ENCODE data around the gene FN3K.

FN3K gene

GRCh38 chr17:82703935-82704865 lies 31.2 kb upstream of the FN3K start:
- H3K4me3 ChIP-seq (ENCODE audit: low read depth, low read length): no peak overlapping the region
- TF ChIP-seq, protein P1, sequence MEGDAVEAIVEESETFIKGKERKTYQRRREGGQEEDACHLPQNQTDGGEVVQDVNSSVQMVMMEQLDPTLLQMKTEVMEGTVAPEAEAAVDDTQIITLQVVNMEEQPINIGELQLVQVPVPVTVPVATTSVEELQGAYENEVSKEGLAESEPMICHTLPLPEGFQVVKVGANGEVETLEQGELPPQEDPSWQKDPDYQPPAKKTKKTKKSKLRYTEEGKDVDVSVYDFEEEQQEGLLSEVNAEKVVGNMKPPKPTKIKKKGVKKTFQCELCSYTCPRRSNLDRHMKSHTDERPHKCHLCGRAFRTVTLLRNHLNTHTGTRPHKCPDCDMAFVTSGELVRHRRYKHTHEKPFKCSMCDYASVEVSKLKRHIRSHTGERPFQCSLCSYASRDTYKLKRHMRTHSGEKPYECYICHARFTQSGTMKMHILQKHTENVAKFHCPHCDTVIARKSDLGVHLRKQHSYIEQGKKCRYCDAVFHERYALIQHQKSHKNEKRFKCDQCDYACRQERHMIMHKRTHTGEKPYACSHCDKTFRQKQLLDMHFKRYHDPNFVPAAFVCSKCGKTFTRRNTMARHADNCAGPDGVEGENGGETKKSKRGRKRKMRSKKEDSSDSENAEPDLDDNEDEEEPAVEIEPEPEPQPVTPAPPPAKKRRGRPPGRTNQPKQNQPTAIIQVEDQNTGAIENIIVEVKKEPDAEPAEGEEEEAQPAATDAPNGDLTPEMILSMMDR (IDR thresholded peaks at IDR 0.05; ENCODE audit: low read depth, low read length, missing control alignments): no peak
- no peak for DNase-seq (ENCODE audit: low read depth)
- in situ Hi-C loops (cut with HindIII; ENCODE audit: low sequenced_read_pairs): no loop called here

DNA sequence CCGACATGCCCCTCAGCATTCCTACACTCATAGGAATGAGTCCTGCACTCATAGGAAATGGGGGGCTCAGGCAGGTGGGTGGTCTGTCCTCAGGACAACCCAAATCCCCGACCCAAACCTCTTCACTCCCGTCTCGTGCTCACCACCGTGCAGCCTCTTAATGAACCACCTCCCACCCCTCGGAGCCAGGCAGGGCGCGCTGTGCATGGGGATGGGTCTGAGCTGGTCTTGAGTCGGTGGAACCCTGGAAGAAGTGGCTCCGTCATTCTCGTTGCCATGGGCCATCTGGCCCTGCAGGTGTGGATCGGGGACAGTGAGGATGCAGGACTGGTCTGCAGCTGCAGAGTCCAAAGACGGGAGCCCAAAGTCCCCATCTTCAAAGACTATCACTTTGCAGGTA lies 30.5 kb upstream of the FN3K start:
- DNase-seq (ENCODE audit: low read depth): no peak
- in situ Hi-C loops (cut with HindIII; ENCODE audit: low sequenced_read_pairs): no loop called here
- TF ChIP-seq, protein P1 (IDR thresholded peaks at IDR 0.05; ENCODE audit: low read depth, low read length, missing control alignments): no peak
- H3K4me3 ChIP-seq (ENCODE audit: low read depth, low read length): no peak overlapping the region

DNA sequence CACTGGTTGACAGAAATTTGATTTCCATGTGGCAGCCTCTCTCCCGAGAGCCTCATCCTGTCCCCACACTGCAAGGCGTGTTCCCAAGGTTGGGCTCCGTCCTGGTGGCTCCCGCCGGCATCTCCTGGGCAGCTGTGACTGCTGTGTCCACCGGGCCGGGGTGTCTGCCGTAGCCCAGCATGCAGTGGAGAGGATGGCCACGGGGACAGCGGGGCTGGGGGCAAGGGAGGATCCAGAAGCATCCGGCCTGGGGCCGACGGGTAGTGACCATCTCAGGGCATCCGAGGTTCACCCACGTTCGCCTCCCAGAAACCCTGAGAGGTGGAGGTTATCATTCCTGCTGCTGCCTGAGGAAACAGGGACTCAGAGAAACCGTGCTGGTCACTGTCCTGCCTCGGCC lies 29.7 kb upstream of the FN3K start:
- DNase-seq (ENCODE audit: low read depth): no peak
- in situ Hi-C loops (cut with HindIII; ENCODE audit: low sequenced_read_pairs): no loop called here
- no peak overlapping the region for H3K4me3 ChIP-seq (ENCODE audit: low read depth, low read length)

DNA sequence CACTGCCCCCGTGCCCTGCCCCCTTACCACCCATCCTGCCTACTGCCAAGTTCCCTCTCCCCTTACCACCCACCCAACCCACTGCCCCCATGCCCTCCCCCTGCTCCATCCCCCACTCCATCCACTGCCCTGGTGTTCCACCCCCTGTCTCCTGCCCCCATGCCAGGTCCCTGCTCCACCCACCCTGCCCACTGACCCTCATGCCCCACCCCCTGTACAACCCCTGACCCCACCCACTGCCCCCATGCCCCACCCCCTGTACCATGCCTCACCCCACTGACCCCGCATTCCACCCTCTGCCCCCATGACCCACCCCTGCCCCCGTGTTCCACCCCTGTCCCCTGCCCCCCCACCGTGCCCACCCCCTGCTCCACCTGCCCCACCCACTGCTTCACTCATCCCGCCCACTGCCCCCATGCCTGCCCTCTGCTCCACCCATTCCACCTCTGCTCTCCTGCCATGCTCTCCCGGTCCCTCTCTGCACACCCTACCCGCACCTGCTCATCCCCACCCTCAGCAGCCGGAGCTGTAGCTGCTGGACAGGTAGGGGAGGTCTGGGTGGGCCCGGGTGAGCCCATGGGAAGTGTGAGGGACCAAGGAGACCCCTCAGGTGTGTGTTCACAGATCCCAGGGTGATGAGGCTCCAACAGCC lies 26.3 kb upstream of the FN3K start:
- no peak for DNase-seq (ENCODE audit: low read depth)
- no peak overlapping the region for H3K4me3 ChIP-seq (ENCODE audit: low read depth, low read length)
- TF ChIP-seq, protein P1 (IDR thresholded peaks at IDR 0.05; ENCODE audit: low read depth, low read length, missing control alignments): no peak
- in situ Hi-C loops (cut with HindIII; ENCODE audit: low sequenced_read_pairs): no loop called here

More for the DNA sequence above, 29.7 kb upstream of the FN3K start:
- TF ChIP-seq, protein P1 (IDR thresholded peaks at IDR 0.05; ENCODE audit: low read depth, low read length, missing control alignments): no peak

DNA sequence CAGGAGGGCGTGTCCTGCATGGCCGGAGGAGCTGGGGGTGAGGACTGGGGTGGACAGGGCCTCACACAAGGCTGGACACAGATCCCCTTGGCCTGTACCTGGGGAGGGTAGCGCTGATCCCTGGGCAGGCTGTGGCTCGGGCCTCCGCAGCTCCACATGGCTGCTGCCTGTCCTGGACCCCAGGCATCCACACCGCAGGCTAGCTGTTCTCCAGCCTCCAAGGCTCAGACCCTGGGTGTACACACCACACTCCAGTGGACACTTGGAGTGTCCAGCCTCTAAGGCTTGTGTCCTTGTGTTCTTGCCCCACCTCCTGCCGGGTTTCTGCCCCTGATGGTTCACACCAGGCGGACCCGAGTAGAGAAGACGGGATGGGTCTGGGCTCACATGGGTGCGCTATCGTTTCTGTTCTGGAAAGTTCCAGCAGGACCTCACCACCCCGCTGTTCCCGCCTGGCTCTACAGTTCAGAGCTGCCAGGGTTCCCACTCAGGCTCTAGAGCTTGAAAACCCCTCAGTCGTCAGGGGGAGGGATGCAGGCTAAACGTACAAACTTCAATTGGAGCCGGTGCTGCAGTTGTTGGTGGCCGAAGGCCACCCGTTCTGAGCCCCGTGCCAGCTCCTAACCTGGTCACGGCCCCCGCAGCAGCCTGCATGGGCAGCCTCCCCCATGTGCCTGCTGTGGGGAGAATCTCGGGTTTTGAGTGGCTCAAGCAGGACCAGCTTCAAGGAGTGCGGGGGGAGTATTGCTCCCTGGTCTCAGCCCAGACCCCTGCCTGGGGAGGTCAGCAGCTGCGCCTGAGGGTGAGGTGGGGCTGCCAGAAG lies 25.5 kb upstream of the FN3K start:
- H3K4me3 ChIP-seq (ENCODE audit: low read depth, low read length): no peak overlapping the region
- in situ Hi-C loops (cut with HindIII; ENCODE audit: low sequenced_read_pairs): no loop called here
- TF ChIP-seq, protein P1 (IDR thresholded peaks at IDR 0.05; ENCODE audit: low read depth, low read length, missing control alignments): no peak
- no peak for DNase-seq (ENCODE audit: low read depth)
